Measurements from ENCODE around the gene TMEM86A. TPM values are rescaled to one million over a fixed set of nuclear protein-coding genes. Genes with fewer than 3 reads are reported as not detected.

TMEM86A gene
- total and polyA plus RNA-seq, 2 of the 8 experiments (the other 6 are each of a cell fraction or from before 2014, with no cell fraction given): 1.5 to 1.7 TPM

GRCh38 chr11:18704698-18705097, 6.1 kb downstream of the TMEM86A start:
- Histone ChIP-seq H3K14ac (ENCODE audit: insufficient read length) (no peak overlapping the region), H4K5ac (ENCODE audit: insufficient read length, low read depth, low read length) (no peak overlapping the region), H3K79me2 (ENCODE audit: control insufficient read depth in 1 of 2, insufficient read depth in 2 of 2, low read length in 2 of 2) (no peaks in the 10 kb centered on the region), H3K27me3 (replicated peaks in 1 of 4; ENCODE audit: control insufficient read depth in 3 of 4, extremely low read depth in 1 of 4, insufficient read depth in 3 of 4, low read length in 3 of 4) (peaks cover 0 to 7% (median 2%) of the 10 kb centered on the region in 4 experiments; a peak in 4 of 7 replicates), H3K18ac (ENCODE audit: extremely low read depth, low read length) (no peak overlapping the region), H3K4me1 (replicated peaks in 1 of 4; ENCODE audit: control insufficient read depth in 3 of 4, insufficient read depth in 4 of 4, low read length in 3 of 4) (no peaks in the 10 kb centered on the region), H3K4me3 (ENCODE audit: extremely low read depth in 1 of 4, insufficient read depth in 2 of 4, low read depth in 3 of 4, low read length in 4 of 4) (no peak overlapping the region), H3K36me3 (ENCODE audit: control insufficient read depth in 2 of 4, insufficient read depth in 4 of 4, low read length in 3 of 4) (no peaks in the 10 kb centered on the region), H3K79me1 (ENCODE audit: low read depth, low read length) (no peaks in the 10 kb centered on the region), H3K23ac (ENCODE audit: insufficient read length) (no peak overlapping the region), H2BK5ac (ENCODE audit: low read depth, low read length) (no peak overlapping the region), H3K23me2 (ENCODE audit: low read depth, low read length) (peaks cover 6% of the 10 kb centered on the region; the same call in 1 of the 2 replicates), H4K20me1 (replicated peaks in 1 of 2; ENCODE audit: control insufficient read depth in 1 of 2, insufficient read depth in 2 of 2, low read length in 2 of 2) (no peaks in the 10 kb centered on the region), H4K8ac (ENCODE audit: extremely low read depth, insufficient read depth, low read length) (no peak overlapping the region), H3K56ac (replicated peaks; ENCODE audit: insufficient read length, low read depth, low read length) (no peak overlapping the region), H3K9me3 (ENCODE audit: insufficient read depth in 2 of 2, low read depth in 1 of 2, low read length in 1 of 2) (no peaks in the 10 kb centered on the region), H3K9ac (replicated peaks in 1 of 4; ENCODE audit: extremely low read depth in 1 of 4, low read depth in 3 of 4, low read length in 3 of 4) (no peak overlapping the region), H2BK120ac (replicated peaks; ENCODE audit: low read depth, low read length) (no peak overlapping the region), H2BK20ac (ENCODE audit: low read length) (no peak overlapping the region), H3K27ac (ENCODE audit: low read depth, low read length) (no peak overlapping the region), H2AK5ac (ENCODE audit: low read depth, low read length) (no peak overlapping the region), H3K4ac (replicated peaks; ENCODE audit: insufficient read length, low read depth, low read length) (no peak overlapping the region), H2BK15ac (ENCODE audit: low read length) (no peak overlapping the region), H2AFZ (ENCODE audit: low read length) (no peak overlapping the region), H2BK12ac (ENCODE audit: low read depth, low read length) (no peak overlapping the region), H4K91ac (replicated peaks; ENCODE audit: insufficient read length, low read length) (no peak overlapping the region), H3K4me2 (ENCODE audit: insufficient read depth in 1 of 2, low read depth in 2 of 2, low read length in 2 of 2) (no peak overlapping the region; a peak in 1 of 4 replicates)
- WGBS, 2 experiments (ENCODE audit: extremely low coverage in 1 of 2, insufficient coverage in 1 of 2, insufficient read length in 1 of 2, insufficient replicate concordance in 2 of 2, low coverage in 1 of 2, low lambda C conversion rate in 2 of 2, missing lambda C conversion rate in 1 of 2): 89% methylated on average over 1 of the region's 1 CpG; no CpG with 5 or more reads in 1 of the 2 experiments
- POLR2A ChIA-PET (ENCODE audit: partially characterized antibody): interaction anchor here (1.0 to 1.3 kb wide), 3 partner anchors 10 to 16 kb away, joined by 3 to 5 read pairs (median 4); no protein-coding TSS in a partner anchor
- FAIRE-seq (no peak), DNase-seq (ENCODE audit: low read depth in 1 of 2, low spot score in 2 of 2) (no peak)
- CTCF ChIA-PET (ENCODE audit: partially characterized antibody): interaction anchor here (0.7 to 2.6 kb wide), 10 partner anchors 9 to 589 kb away, joined by 3 to 14 read pairs (median 5); no protein-coding TSS in a partner anchor
- TF ChIP-seq SIX5 (IDR thresholded peaks at IDR 0.05; ENCODE audit: low read depth, low read length) (no peak), YY1 (IDR thresholded peaks at IDR 0.05; ENCODE audit: low read depth, low read length) (no peak), SUZ12 (IDR thresholded peaks at IDR 0.05; ENCODE audit: low read length) (no peak), BRCA1 (IDR thresholded peaks at IDR 0.05; ENCODE audit: low read depth, low read length) (no peak), TAF1 (IDR thresholded peaks at IDR 0.05; ENCODE audit: low read depth, low read length) (no peak), HDAC6 (IDR thresholded peaks at IDR 0.05; ENCODE audit: low read depth, low read length) (no peak), KDM1A (IDR thresholded peaks at IDR 0.05; ENCODE audit: borderline replicate concordance, low read length) (no peak), ASH2L (IDR thresholded peaks at IDR 0.05; ENCODE audit: low read length) (no peak), BACH1 (IDR thresholded peaks at IDR 0.05; ENCODE audit: low read length) (no peak), RBBP5 (IDR thresholded peaks at IDR 0.05; ENCODE audit: borderline replicate concordance, low read depth, low read length) (no peak)
- TF ChIP-seq, protein P1, sequence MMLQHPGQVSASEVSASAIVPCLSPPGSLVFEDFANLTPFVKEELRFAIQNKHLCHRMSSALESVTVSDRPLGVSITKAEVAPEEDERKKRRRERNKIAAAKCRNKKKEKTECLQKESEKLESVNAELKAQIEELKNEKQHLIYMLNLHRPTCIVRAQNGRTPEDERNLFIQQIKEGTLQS (IDR thresholded peaks at IDR 0.05; ENCODE audit: insufficient read depth, low read depth, low read length): no peak
- TF ChIP-seq, protein P2, sequence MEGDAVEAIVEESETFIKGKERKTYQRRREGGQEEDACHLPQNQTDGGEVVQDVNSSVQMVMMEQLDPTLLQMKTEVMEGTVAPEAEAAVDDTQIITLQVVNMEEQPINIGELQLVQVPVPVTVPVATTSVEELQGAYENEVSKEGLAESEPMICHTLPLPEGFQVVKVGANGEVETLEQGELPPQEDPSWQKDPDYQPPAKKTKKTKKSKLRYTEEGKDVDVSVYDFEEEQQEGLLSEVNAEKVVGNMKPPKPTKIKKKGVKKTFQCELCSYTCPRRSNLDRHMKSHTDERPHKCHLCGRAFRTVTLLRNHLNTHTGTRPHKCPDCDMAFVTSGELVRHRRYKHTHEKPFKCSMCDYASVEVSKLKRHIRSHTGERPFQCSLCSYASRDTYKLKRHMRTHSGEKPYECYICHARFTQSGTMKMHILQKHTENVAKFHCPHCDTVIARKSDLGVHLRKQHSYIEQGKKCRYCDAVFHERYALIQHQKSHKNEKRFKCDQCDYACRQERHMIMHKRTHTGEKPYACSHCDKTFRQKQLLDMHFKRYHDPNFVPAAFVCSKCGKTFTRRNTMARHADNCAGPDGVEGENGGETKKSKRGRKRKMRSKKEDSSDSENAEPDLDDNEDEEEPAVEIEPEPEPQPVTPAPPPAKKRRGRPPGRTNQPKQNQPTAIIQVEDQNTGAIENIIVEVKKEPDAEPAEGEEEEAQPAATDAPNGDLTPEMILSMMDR (IDR thresholded peaks at IDR 0.05; ENCODE audit: control extremely low read depth in 1 of 3, insufficient read depth in 1 of 3, low read depth in 1 of 3, low read length in 3 of 3): no peak
